NCI-H2171 (cell line): ENCODE results near the gene USP4.

ENCODE experiments used
- DNase-seq: peaks from one replicate; lab custom pipeline; 2025; lab: John Stamatoyannopoulos, UW

Gene USP4

GRCh38 chr3:49295489-49296058 lies 44.3 kb downstream of the USP4 start:
- DNase-seq, result no peak

DNA sequence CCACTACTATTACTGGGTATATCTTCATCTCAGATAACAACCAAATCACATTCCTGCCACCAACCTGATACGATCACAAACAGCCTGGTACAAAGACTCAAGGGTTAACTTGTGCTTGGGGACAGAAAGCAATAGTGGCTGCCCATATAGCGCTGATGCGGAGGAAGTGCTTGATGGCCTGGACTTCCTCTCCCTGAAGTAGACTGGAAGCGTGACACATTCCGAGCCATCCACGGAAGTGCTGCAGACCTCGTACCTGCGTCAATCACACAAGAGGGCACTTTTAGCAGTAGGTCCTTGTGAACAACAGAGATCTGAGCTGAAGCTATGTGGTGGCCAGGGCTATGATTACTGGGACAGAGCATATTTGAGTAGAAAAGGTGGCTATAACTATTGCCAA lies 45.5 kb downstream of the USP4 start:
- no peak for DNase-seq

- no peak for DNase-seq
These were observed 55.9 kb downstream of the USP4 start for GRCh38 chr3:49283997-49284396.

GRCh38 chr3:49279376-49279775 lies 60.5 kb downstream of the USP4 start:
- no peak for DNase-seq

- no peak for DNase-seq
These were observed 61.3 kb downstream of the USP4 start for GRCh38 chr3:49278548-49278947.

- DNase-seq, result no peak
These were observed 62.5 kb downstream of the USP4 start for GRCh38 chr3:49277383-49277775.

DNA sequence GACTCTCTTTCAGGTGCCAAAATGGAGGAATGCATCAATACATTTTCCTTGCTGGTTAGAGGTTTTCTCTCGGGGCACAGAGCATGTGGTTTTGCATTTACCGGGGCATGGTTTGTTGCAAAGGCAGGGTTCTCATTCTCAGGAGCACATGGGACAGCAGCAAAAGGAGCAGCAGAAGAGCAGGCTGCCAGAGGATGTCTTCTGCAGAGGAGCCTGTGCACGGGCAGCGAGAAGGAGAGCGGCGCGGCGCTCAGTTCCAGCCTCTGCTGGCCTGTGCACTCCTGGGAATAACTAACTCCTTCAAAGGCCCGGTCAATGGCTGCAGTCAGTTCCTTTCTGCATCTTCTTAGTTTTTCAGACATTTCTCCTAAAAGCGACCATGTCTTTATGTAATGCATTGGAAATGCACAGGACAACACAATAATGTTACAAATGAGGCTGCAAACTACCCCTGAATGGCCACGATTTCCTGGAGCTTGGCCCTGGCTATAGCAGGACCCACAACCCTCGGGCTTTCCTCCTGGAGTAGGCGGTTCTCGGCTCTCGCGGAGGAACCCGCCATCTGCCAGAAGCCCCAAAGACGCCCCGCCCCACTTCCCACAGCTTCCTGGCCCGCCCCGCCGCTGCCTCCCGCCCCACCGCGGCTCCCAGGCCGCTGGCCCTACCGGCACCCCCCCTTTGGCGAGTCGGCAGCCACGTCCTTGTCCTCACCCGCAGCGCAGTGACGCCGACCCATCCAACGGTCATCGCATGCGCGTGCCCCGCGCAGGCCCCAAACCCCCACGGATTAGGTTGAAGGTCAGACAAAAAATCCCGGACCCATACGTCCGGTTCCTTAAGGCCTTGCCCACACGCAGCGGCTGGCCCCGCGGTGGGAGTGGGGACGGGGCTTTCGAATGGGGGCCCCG lies 63.1 kb downstream of the USP4 start, which contains the start of gene C3orf62:
C3orf62 (minus strand) TSS at position 758 of the 908 bp plus-strand sequence; CDS start at position 398, 360 bp downstream.
- no peak for DNase-seq

DNA sequence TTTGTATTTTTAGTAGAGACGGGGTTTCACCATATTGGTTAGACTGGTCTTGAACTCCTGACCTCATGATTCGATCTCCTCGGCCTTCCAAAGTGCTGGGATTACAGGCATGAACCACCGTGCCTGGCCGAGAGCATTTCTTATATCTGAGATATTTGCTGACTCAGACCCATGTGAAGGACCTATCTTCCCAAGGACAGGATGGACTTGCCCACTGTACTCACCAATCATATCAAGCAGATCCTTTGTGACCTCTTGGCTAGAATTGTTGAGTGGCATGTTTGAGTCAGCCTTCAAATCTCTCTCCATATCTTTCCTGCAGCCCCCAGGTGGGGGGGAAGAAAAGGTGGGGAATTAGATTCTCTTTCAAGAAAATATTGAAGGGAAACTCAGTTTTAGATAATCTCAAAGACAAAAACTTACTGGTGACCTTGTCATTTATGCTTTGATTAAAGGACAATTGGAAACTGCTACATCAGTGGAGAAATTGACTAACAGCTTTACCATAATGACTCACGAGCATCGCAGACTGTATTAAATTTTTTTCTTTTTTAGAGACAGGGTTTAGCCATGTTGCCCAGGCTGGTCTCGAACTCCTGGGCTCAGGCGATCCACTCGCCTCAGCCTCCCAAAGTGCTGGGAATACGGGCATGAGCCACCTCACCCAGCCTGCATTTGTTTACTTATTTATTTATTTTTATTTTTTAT lies 65.9 kb downstream of the USP4 start:
- no peak for DNase-seq

- DNase-seq, result no peak
These were observed 68.8 kb downstream of the USP4 start for GRCh38 chr3:49271047-49271446.

DNA sequence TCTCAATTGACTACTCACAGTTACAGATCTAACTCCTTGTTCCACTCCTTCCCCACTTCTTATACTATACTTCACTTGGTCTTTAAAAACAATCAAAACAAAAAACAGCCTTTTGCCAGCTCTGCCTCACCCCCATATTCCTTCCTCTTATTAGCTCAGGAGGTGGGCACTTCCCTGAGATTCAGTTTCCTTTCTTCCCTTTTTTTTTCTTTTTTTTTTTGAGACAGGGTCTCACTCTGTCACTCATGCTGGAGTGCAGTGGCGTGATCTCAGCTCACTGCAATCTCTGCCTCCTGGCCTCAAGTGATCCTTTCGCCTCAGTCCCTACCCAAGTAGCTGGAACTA lies 69.7 kb downstream of the USP4 start:
- no peak for DNase-seq

DNA sequence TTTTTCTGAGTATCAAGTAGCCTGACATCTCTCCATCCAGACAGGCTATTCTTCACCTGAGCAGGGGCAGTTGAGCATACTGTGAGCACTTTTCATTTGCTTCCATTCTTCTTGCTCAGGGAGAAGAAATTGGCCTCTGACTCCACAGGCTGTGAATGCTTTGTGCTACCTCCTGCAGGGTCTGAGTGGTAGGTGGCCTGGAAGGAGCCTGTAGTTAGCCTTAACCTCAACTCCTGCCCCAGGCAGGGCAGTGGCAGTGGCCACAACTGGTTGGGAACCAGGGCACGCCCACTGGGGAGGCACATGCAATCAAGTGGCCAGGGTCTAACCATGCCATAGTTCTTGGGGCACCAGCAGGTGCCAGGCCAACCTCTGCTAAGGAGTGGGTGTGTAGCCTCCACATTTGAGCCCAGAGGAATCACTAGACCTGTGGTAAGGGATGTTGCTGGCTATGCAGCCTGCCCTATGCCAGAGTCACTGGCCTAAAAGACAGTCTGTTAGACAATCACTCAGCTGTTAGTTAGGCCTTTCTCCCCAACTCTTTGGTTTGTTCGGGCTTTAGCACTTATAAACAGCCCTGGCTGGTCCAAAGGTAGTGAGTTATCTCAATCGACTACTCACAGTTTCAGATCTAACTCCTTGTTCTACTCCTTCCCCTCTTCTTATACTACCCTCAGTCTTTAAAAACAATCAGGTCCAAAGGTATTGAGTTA lies 70.3 kb downstream of the USP4 start:
- DNase-seq, result no peak

GRCh38 chr3:49266410-49267095 lies 73.3 kb downstream of the USP4 start:
- no peak for DNase-seq

- no peak for DNase-seq
These were observed 74.0 kb downstream of the USP4 start for GRCh38 chr3:49265661-49266386.

- no peak for DNase-seq
These were observed 76.5 kb downstream of the USP4 start for GRCh38 chr3:49263159-49263889.

- DNase-seq, result no peak
These were observed 79.0 kb downstream of the USP4 start for GRCh38 chr3:49260806-49261324.

DNA sequence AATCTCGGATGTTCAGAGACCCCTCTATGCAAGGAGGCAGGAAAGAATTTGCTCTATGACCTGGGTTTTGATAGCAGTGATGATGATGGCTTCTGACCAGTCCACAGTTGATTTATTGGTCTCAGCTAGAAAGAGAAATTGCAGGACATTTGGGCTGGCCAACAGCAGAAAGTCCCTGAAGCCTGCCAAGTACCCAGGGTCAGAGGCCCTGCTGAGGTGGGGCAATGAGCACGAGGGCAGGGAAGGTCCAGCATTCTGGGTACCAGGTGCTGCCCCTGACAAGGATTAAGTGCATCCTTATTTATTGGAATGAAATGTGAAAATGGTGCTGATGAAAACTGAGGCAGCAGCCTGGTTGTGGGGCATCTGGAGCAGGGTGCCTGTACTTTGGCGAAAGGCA lies 82.7 kb downstream of the USP4 start:
- no peak for DNase-seq

GRCh38 chr3:49255718-49256511 lies 83.9 kb downstream of the USP4 start:
- DNase-seq, result no peak

- no peak for DNase-seq
These were observed 84.7 kb downstream of the USP4 start for GRCh38 chr3:49255112-49255511.

GRCh38 chr3:49253512-49253911 lies 86.3 kb downstream of the USP4 start:
- no peak for DNase-seq
